Effector CD4-positive, alpha-beta T cell (primary cell): ENCODE data around the gene RAMP2. TPM values are rescaled to one million over a fixed set of nuclear protein-coding genes. Genes with fewer than 3 reads are reported as not detected.
"Not testable (repeated sequence)": the region's sequence is repeated elsewhere in the genome, so short reads cannot be mapped to it uniquely, and the experiment has no call there.

Source experiments
- DNase-seq: peaks from one replicate; pipeline ENCODE4 v3.0.0-alpha.2; 2020
- total RNA-seq: gene quantifications from one replicate; lab custom pipeline; 2026; lab: John Stamatoyannopoulos, UW

The RAMP2 gene, protein sequence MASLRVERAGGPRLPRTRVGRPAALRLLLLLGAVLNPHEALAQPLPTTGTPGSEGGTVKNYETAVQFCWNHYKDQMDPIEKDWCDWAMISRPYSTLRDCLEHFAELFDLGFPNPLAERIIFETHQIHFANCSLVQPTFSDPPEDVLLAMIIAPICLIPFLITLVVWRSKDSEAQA
- total RNA-seq, result not detected

DNA sequence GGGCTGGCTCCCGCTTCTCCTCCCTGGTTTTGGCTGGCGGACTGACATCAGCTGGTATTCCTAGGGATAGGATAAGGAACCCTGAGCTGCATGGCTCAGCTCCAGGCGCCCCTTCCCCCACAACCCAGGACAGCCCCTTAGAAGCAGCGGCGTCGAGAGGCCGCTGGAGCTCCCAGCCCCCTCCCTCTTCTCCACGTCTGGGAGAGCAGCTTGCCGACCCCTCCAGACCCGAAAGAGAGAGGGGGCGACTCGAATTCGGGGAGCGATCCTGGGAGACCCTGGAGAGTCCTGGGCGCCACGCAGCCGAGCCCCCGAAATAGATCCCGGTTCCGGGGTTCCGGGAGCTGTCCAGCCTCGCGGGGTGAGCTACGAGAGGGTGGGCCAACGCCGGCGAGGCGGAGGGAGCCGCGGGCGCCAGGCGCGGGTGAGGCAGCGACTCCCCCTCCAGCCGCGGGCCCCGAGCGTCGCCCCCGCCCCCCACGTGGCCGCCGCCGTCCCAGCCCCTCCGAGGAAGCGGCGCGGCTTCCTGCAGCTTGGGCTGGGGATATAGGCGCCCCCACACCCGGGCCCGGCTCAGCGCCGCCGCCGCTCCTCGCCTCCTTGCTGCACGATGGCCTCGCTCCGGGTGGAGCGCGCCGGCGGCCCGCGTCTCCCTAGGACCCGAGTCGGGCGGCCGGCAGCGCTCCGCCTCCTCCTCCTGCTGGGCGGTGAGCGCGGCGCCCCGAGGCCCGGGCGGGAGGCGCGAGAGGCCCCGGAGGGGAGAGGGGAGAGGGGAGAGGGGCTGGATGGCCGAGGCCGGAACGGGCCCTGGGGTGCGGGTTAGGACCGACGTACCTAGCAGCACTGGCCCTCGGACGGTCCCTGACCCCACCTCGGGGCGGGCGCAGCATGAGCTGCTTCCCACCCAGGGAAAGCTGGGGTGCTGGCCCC is at the start of gene RAMP2:
Gene RAMP2, plus strand, starts transcription at position 576 of the 930 bp plus-strand sequence. Its CDS starts 35 bp downstream, at position 611.
- no peak for DNase-seq

DNA sequence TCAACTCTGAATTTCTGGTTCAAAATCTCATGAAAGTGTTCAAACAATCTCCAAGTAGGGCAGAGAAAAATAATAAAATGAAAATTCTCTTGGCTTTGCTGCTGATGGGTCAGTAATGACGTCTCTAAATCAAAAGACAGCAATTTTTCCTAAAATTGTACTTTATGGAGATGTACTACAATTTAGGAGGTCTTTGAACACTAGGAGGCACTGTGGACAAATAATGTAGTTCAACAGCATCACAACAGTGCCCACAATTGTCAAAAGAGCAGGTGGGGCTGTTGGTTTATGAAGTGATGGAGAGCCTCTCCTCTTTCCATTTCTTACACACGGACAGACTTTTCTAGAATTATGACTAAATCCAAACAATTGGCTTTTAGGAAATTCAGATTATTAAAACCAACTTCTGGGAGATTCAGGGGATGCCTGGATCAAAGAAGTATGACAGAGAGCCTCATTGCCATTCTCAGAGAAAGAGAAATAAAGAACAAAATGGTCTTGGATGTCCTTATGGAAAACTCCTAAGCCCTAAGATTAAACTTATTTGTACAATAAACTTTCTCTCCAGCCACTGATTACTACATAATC is 39.9 kb upstream of the RAMP2 start:
- DNase-seq, result peak; percentile 38

DNA sequence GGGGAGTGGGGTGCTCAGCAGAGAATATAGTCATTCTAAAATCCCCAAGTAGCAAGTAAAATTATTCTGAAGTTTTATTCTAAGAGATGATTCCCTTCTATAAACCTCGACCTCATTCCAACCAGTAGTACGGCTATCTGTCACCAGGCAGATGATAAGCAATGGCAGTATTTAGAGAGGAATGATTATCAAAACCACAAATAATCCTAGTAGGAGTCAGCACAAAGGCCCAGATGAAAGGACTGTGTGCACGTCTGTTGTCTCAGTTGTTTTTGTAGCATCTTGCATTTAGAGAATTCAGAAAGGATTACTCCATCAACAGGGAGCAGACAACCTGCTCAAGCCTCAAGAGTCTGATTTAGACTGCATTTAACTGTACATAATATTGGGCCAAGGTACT is 37.4 kb upstream of the RAMP2 start:
- DNase-seq, result no peak

DNA sequence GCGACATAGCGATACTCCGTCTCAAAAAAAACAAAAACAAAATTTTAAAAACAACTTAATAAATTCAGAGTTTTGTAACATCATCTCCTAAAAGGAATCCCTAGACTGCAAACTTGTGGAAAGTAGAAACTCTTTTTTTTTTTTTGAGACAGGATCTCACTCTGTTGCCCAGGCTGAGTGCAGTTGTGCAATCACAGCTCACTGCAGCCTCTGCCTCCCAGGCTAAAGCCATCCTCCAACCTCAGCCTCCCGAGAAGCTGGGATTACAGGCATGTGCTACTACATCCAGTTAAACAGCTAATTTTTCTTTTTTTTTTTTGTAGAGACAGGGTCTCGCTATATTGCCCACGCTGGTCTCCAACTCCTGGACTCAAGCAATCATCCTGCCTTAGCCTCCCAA is 35.9 kb upstream of the RAMP2 start:
- DNase-seq, result no peak

DNA sequence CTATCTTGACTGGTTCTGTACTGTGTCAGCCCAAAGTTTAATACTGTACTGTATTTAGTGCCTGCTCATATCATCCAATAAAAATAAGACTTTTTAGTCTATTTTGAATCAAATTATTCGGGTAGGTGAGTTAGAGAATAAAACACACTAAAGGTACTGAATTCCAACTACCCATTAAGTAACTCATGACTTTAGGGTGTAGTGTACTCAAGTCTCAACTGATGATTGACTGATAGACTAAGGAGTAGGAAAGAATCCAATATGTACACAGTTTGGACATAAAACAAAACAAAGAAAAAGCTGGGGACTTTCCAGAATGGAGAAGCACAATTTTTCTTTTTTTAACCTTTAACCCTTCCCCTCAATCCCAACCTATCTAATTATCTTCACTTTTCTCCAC is 20.3 kb upstream of the RAMP2 start:
- no peak for DNase-seq

DNA sequence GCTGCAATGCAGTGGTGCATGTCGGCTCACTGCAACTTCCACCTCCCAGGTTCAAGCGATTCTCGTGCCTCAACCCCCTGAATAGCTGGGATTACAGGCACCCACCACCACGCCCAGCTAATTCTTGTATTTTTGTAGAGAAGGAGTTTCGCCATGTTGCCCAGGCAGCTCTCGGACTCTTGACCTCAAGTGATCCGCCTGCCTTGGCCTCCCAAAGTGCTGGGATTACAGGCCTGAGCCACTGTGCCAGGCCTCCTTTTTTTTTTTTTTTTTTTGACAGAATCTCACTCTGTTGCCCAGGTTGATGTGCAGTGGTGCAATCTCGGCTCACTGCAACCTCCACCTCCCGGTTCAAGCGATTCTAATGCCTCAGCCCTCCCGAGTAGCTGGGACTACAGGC is 18.1 kb upstream of the RAMP2 start:
- not testable (repeated sequence) for DNase-seq

DNA sequence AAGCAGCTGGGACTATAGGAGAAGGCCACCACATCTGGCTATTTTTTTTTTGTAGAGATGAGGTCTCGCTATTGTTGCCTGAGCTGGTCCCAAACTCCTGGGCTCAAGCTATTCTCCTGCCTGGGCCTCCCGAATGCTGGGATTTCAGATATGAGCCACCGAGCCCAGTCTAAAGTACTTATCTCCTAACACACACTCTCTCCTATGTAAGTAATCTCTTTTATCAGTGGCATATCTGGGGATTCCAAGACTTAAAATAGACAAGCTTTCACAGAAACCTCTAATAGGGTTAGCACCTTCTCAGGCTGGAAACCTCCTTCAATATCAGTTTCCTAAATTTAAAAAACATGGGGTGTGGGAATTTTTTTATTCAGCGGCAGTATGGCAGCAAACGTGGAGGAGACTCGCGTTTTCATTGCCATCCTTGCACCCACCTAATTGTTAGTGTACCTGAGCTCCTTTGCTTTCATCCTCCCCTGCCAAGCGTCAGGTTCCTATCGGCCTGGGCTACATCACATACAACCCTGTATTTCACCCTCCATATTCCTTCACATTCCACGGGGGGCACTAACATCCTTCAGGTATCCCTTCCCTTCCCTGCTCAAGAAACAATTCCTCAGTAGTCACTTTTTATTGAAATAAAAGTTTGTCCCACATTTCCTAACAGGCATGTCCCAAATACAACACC is 17.3 kb upstream of the RAMP2 start:
- DNase-seq, result no peak

DNA sequence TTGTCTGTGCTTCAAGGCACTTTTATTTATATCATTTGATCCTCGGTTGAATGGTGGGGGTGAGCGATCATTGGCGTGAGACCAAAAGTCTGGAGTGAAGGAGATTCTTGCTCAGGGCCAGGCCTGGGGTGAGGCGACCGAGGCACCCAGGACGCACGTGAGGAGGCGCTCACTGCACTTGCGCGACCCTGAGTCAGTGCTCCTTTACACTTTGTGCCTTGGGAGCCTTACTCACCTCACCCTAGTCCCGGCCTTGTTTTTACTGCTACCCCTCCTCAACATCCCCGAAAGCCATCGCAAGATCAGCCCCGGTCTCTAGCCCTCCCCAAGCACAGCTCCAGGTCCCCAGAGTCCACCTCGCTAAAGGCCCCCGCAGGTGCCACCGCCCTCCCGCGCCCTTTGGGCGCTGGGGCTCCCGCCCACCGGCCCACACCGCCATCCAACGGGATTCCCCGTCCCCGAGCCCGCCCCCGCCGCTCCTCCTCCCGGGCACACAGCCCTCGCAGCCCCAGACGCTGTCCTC is 16.7 kb upstream of the RAMP2 start:
- DNase-seq, result peak; percentile 59

DNA sequence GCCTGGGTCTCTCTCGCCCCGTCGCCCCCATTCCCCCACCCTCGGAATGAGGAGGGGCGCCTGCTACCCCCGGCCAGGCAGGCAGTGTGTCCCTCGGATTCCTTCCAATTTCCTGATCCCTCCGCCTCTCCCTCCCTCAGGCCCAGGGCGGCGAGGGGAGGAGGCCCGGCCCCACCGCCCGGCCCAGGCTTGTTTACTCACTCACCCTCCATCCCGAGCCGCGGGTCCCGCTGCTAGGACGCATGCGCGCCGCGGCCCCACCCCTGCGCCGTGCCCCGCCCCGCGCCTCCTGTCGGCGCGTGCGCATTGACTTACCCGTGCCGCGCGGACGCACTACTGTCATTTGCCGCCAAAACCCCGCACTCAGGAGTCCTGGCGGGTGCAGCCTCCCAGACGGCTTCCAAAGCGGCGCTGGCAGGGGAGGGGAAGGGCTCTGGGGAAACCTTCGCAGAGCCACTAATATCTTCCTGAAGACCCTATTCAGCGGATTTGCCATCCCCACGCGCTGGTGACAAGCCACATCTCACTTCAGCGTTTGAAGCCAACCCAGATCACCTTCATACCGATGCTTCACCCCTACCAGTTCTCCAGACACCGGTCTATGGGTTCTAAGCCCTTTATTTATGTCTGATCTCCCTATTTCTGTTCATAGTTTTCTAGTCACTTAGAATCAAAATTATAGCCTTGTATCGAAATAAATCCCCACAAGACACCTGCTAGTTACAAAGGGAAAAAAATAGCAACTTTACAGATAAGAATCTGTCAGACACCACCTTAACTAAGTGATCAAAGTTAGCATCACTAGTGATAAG is 16.0 kb upstream of the RAMP2 start, which contains the start of gene EZH1:
Gene EZH1, minus strand, starts transcription at position 235 of the 812 bp plus-strand sequence. CDS start 16,099 bp downstream, outside the sequence.
- peak; percentile 87 for DNase-seq

DNA sequence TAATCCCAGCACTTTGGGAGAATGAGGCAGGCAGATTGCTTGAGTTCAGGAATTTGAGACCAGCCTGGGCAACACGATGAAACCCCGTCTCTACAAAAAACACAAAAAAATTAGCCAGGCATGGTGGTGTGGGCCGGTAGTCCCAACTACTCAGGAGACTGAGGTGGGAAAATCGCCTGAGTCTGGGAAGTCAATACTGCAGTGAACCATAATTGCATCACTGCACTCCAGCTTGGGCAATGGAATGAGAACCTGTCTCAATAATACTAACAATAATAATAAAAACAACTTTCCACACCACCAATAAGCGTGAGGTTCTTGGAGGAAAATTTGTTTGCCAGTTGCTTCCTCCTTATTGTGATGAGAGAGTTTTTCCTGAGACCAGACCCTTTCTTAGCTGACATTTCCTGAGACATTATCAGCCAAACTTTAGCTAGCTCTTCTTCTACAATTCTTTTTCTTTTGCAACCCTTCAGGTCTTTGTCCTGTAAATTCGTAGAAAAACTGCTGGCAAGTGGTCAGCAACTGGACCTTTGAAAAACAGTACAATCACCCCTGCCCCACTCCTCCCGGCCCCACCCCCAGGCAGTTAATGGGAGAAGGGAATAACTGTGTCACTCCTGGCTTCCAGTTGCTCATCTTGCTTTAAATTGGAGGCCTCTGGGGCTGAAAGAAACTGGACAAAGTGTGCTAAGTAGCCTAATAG is 12.7 kb upstream of the RAMP2 start:
- no peak for DNase-seq

DNA sequence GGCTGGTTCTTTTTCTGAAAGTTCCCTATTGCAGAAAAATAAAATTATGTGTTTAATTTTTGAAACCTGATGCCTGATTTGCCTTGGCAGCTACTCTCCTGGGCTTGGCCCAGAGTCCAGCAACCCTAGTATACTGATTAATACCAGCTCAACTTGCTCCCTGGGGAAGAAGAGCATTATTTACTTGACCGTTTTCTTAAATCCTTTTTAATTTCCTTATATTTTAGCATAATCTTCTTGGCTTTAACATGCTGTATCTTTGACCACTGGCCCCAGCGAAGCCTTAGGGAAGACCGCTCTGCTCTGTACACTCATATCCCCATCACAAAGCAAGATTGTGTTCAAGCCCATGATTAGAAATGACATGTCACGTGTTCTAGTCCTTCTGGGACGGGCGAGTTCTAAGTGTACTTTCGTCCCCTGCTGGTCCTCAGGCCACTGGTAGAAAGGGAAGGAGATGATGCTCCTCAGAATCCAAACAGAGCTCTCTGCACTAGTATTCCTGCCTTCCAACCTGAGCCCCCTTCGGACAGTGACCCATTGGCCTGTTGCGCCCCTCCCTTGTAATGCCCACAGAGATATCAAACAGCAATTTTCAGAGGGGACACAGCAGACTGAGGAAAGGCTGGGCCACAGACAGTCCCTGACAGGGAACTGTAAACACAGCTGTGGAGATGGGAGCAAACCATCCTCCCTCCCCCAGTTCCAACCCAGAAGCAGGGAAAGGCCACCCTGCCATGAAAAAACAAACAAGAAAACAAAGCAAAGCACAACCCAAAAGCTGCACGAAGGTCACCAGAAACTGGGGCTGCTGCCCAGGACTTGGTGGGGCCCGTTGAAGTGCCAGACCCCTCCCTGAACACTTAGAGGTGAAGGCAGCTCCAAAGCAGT is 11.9 kb upstream of the RAMP2 start:
- DNase-seq, result no peak

DNA sequence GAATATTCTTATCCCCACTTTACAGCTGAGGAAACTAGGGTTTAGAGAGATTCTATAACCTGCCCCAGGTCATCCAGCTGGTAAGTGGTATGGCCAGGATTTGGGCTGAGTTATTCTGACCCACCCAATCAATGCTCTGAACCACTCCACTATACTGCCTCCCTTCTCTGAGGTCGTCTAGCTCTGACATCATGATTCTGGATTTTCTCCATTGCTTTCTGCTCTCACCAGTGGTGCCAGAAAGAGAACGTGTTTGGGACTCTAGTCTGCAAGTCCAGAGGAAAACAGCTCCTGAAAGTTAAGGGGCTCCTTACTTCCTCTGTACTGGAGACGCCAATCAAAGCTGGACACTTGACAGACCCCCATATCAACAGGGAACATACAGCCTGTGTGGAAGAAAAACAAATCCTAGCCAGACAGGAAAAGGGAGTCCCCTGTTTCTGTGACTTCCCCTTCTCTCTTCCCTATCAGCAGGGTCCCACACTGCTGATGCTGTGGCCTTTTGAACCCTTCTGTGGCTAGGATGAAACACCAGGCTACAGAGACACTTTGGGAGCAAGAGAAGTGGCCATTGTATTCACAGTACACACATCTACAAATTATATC is 10.2 kb upstream of the RAMP2 start:
- no peak for DNase-seq

DNA sequence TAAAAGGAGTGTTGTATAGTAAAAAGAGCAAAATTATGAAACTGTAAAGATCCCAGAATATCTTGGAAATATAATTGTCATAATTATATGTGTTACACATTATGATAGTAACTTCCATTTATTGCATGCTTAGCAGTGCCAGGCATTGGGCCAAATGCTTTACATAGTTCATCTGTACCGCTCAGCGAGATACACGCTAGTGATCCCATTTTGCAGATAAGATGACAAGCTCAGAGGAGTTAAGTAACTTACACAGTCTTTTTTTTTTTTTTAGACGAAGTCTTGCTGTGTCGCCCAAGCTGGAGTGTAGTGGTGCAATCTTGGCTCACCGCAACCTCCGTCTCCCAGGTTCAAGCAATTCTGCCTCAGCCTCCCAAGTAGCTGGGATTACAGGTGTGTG is 9.4 kb upstream of the RAMP2 start:
- DNase-seq, result no peak

DNA sequence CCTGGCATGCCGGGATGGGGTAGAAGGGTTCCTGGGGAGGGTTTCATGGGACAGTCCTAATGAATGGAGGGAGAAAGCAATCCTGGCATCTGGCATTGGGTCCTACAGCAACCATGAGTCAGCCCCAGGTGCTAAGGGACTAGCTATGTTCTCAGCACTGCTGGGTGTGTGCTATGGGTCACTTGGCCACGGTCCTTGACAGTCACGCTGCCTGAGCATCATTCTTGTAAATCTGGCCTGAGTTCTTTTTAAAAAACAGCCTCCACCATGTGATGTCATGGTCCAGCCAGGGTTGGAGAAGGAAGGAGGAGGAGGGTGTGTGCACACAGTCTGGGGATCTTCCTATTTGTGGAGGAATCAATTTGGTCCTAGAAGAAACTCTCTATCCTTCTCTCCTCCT is 6.2 kb upstream of the RAMP2 start:
- DNase-seq, result no peak

DNA sequence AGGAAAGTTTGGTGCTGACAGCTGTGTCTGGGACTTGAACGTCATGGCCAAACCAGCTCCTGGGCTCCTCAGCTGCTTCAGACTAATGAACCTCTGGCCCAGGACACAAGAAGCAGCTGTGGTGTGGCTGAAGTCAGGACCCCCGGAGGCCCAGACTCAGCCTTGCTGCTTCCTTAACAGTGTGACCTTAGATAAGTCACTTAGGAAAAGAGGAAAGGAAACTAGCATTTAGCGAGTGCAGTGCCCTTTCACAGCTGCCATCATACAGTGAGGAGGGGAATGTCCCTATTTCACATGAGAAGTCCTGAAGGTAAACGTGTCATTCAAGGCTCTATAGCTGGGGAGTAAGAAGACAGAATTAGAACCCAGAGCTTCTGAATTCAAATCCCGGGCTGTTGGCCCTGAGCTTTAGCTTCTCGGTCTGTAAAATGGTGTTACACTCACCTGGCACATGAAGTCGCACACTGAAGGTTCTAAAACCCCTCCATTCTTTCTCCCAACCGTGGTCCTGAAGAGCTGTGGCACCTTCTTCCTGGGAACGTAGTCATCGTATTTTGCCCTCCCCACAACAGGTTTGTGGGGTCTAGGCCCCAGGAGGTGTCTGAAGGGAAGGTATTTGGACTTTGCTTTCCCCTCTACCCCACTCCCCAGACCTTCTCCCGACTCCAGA is 910 bp upstream of the RAMP2 start:
- no peak for DNase-seq

DNA sequence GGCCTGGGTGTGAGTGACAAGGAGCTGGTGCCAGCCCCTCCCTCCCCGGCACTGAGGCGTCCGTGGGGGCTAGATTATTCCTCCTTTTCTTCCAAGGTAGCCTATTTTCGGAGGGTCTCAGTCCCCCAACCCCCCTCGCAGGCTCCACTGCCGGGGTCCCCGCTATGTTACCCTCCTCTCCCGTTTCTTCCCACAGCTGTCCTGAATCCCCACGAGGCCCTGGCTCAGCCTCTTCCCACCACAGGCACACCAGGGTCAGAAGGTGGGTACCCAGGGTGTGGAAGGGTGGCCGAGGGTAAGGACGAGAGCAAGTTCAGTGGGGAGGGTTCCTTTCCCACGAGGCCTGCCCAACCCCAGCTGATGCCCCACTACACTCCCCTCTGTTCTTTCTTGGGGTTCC is 611 bp downstream of the RAMP2 start:
- no peak for DNase-seq

DNA sequence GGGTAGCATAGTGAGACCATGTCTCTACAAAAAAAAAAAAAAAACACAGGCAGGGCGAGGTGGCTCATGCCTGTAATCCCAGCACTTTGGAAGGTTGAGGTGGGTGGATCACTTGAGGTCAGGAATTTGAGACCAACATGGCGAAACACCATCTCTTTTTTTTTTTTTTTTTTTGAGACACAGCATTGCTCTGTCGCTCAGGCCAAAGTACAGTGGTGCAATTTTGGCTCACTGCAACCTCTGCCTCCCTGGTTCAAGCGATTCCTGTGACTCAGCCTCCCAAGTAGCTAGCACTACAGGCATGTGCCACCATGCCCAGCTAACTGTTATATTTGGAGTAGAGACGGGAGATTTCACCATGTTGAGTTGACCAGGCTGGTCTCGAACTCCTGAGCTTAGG is 5.1 kb downstream of the RAMP2 start:
- DNase-seq, result no peak

DNA sequence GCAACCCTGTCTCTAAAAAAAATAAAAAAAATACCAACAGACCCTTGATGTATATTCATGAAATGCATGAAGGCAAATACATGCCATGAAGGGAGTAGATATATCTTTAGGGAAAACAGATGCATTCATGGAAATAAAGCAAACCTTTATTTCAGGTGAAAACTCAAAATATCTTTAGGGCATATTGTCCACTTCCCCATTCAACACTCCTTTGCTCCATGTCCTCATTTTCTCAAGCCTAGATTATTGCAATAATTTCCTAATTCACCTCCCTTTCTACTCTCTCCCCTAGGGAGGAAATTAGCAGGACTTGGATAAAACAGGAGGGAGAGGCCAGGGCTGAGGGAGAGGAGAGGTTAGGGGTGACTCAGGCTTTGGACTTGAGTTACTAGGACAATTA is 6.5 kb downstream of the RAMP2 start:
- DNase-seq, result no peak

DNA sequence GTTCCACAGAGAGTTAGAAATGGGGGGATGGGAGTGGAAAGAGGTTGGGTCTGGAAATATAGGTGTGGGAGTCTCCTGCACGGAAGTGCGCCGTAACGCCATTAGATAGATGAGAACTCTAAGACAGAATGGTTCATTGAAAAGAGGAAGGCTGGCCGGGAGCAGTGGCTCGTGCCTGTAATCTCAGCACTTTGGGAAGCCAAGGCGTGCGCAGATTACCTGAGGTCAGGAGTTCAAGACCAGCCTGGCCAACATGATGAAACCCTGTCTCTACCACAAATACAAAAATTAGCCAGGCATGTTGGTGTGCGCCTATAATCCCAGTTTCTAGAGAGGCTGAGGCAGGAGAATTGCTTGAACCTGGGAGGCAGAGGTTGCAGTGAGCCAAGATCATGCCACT is 7.0 kb downstream of the RAMP2 start:
- DNase-seq, result not testable (repeated sequence)
